Esophagus mucosa (tissue), 1 donor: ENCODE results near the gene PODNL1. TPM values are rescaled to one million over a fixed set of nuclear protein-coding genes. Genes with fewer than 3 reads are reported as not detected.

Experiments used
- ATAC-seq: fragments of 200-7000 bp; cut with Tn5 transposase; one replicate; pipeline ENCODE4 v1.9.1; 2020
- total RNA-seq: library from RNA; stranded (reverse); gene quantifications from one replicate; pipeline ENCODE4 v1.2.4, GENCODE V29; 2023
- donor health status: DM: yes; HTN: yes; CAD: no.

Gene PODNL1, protein sequence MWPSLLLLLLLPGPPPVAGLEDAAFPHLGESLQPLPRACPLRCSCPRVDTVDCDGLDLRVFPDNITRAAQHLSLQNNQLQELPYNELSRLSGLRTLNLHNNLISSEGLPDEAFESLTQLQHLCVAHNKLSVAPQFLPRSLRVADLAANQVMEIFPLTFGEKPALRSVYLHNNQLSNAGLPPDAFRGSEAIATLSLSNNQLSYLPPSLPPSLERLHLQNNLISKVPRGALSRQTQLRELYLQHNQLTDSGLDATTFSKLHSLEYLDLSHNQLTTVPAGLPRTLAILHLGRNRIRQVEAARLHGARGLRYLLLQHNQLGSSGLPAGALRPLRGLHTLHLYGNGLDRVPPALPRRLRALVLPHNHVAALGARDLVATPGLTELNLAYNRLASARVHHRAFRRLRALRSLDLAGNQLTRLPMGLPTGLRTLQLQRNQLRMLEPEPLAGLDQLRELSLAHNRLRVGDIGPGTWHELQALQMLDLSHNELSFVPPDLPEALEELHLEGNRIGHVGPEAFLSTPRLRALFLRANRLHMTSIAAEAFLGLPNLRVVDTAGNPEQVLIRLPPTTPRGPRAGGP
- total RNA-seq = 8.5 TPM

GRCh38 chr19:13938301-13939064 is at the start of gene PODNL1:
TSS of gene PODNL1 (minus strand) at chr19:13938417. CDS start at chr19:13938181, 236 bp downstream.
- ATAC-seq = peak; percentile 21

GRCh38 chr19:13987101-13987890 is 49.1 kb upstream of the PODNL1 start:
- no peak for ATAC-seq

- ATAC-seq = peak; percentile 73
These were observed 48.2 kb upstream of the PODNL1 start for GRCh38 chr19:13986348-13986904.

DNA sequence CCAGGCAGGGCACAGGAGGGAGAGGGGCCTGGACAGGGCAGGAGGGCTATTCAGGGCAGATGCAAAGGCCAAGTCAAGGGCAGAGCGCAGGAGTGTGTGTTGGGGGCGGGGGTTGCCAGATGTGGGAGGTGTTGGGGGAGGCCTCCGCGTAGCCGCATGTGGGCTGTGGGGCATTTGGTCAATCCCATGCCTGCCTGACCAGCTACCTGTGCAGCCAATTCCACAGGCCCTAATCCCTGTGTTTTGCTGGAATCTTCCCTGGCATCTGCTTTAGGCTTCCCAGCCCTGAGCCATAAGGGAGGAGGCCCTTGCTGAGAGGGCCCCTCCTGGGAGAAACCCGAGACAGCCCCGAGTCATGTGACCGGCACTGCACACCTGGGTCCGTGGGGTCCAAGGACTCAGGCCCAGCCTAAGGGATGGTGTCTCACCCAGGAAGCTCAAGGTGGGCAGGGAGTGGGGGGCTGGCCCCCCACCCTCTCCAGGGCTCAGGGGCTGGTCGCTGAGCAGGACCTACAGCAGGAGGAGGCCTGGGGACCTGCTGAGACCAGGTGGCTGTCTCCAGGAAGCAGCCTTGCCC is 47.6 kb upstream of the PODNL1 start:
- ATAC-seq = peak; percentile 5

DNA sequence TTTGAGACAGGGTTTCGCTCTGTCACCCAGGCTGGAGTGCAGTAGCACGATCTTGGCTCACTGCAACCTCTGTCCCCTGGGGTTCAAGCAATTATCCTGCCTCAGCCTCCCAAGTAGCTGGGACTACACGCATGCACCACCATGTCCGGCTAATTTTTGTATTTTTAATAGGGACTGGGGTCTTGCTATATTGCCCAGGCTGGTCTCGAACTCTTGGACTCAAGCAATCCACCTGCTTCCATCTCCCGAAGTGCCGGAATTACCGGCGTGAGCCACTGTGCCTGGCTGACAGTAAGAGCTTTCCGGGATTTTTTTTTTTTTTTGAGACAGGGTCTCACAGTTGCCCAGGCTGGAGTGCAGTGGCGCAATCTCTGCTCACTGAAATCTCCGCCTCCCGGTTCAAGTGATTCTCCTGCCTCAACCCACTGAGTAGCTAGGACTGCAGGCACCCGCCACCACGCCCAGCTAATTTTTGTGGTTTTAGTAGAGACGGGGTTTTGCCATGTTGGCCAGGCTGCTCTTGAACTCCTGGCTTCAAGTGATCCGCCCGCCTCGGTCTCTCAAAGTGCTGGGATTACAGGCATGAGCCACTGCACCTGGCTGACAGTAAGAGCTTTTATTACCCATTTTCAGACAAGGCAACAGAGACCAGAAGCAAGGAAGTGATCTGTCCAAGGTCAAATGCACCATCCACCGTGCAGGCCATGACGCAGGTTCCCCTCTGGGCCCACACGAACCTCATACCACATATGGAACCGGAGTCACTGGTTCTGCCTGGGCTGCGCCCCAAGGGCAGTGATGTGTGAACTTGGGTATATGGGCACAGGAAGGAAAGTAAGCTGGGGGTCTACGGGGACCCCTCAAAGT is 46.9 kb upstream of the PODNL1 start:
- no peak for ATAC-seq

- ATAC-seq = no peak
These were observed 46.0 kb upstream of the PODNL1 start for GRCh38 chr19:13984186-13984585.

DNA sequence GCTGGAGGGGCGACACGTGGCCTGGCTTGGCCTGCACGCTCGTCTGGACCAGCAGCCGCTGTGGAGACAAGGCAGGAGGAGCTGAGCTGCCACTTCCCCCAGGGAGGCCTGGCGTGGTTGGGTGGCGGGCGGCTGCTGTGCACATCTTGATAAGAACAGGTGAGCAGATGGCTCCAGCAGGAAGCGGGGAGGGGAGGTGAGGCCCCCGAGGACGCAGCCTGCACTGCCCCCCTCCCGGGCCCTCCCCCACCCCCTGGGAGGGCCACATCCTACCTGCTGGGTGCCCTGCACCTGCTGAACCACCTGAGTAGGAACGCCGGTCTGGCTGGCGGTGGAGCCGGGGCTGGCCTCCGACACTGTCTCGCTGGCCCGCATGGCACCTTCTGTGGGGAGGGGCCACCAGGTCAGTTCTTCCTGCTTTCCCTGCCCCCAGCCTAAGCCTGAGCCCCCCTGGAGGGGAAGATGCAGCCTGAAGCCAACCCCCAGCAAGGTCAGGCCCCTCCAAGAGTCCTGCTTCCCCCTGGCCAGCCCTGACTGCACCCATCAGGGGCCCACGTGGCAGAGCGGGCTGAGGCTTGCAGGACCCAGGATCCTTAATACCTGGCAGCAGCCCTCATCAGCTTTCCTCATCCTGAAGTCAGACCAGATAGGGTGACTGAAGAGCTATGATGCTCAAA is 45.1 kb upstream of the PODNL1 start:
- ATAC-seq = no peak

- ATAC-seq = no peak
These were observed 44.6 kb upstream of the PODNL1 start for GRCh38 chr19:13982773-13983172.

DNA sequence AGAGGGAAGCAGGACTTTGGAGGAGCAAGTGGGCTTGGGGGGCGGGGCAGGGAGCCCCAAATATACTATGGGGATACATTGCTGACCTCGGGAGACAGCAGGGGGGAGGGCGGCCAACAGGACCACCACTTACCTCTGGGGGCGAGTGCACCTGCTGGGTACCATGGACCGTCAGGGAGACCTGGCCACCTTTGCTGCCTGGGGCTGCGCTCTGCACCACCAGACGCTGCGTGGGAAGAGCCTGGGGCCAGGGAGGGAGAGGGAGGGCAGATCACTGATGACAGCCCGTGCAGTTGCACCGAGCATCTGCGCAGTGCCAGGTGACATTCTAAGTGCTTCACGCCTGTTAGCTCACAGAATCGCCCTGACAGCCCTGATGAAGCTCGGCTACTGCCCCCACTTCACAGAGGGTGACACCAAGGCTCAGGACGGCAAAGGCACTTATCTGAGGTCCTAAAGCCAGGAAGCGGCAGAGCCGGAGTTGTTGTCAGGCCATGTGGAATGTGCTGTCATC is 43.8 kb upstream of the PODNL1 start:
- ATAC-seq = no peak

DNA sequence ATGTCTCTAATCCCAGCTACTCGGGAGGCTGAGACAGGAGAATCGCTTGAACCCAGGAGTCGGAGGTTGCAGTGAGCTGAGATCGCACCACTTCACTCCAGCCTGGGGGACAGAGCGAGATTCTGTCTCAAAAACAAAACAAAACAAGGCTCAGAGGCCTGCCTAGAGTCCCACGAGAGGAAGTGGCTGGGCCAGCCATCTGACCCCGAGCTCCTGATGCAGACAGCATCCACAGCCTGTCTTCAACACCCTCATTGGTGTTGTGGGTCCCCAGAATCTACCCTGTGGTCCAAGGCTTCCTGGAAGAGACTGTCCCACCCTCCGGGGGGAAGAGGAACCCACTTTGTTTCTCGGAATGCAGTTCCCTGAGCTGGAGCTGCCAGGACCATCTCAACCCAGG is 43.2 kb upstream of the PODNL1 start:
- ATAC-seq = no peak

GRCh38 chr19:13981021-13981420 is 42.8 kb upstream of the PODNL1 start:
- no peak for ATAC-seq

GRCh38 chr19:13980340-13980739 is 42.1 kb upstream of the PODNL1 start:
- no peak for ATAC-seq

DNA sequence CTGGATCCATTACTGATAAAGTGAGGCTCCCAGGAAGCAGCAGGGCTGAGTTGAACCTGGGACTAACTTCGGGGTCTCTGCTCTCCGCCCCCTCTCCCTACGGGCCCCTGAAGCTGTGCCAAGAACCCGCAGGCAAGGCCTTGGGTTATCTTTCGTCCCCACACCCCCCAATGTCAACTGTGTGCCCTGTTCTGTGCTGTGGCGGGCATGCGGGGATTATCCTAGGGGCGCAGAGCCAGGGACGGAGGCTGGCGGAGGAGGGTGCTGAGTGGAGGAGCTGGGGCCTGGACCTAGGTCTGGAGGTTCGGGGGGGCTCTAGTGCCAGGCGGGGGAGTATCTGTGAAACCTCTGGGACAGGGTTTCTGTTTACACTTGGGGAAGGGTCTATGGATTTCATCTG is 41.5 kb upstream of the PODNL1 start:
- no peak for ATAC-seq

DNA sequence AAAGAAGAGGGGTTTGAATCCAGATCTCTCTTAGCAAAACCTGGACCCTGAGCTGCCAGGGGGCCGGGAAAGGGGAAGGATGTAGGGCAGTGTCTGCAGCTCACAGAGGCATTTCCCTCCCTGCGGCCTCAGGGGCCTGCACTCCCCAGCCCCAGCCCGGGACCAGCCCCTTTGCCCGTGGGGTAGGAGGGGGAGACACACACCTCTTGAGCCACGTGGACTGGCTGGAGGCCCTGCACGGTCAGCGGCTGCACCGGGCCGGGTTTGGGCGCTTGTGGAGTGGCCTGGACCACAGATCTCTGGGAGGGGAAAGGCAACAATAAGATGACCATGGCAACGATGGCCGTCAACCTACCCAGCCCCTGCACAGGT is 41.0 kb upstream of the PODNL1 start:
- no peak for ATAC-seq

- peak; percentile 50 for ATAC-seq
These were observed 40.4 kb upstream of the PODNL1 start for GRCh38 chr19:13978351-13979243.

- ATAC-seq = no peak
These were observed 39.6 kb upstream of the PODNL1 start for GRCh38 chr19:13977803-13978202.

DNA sequence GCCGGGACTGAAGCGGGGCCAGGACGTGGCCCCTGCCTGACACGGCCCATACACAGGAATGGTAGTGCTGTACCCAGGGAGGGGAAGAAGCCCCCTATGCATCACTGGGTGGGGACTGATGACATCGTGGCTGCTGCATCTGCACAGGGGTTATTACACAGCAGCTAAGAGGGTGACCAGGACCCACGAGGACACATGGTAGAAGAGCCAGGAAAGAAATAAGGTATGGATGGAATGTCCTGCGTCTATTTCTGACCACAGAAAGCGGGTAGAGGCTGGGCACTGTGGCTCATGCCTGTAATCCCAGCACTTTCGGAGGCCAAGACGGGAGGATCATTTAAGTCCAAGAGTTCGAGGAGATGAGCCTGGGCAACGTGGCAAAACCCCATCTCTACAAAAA is 38.2 kb upstream of the PODNL1 start:
- no peak for ATAC-seq

- ATAC-seq = no peak
These were observed 37.7 kb upstream of the PODNL1 start for GRCh38 chr19:13975870-13976269.

DNA sequence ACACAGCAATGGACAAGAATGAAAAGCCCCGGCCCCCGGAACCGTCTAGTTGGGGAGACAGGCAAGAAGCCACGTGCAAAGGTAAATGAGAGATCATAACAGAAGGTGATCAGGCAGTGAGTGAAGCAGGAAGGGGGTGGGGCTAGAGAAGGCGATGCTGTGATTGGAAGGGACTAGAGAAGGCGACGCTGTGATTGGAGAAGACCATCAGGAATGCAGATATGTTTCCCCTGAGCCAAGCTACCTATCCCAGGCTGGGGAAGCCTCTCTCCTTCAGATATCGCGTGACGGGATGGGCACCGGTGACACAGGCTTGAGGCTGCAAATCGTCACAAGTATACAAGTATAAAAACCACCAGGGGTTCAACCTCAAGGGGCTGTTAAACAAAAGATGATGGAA is 35.9 kb upstream of the PODNL1 start:
- ATAC-seq = peak; percentile 49
